WTC11 (cell line): ENCODE results near the gene EID2B. TPM values are rescaled to one million over a fixed set of nuclear protein-coding genes. Genes with fewer than 3 reads are reported as not detected.

Experiments used
- EMX1 ChIP-seq: fragments of 250-450 bp; sonication (Bioruptor Pico); IDR thresholded peaks from 2 replicates; pipeline ENCODE4 v1.8.0; 2021; ENCODE audit warnings: mild to moderate bottlenecking
- ESRRA ChIP-seq: sonication (generic); formaldehyde crosslinking; IDR thresholded peaks from 2 replicates; pipeline ENCODE4 v1.8.1; 2022; ENCODE audit warnings: mild to moderate bottlenecking, missing genetic modification reagents, borderline replicate concordance
- FOXJ3 ChIP-seq: sonication (generic); formaldehyde crosslinking; IDR thresholded peaks from 2 replicates; pipeline ENCODE4 v1.9.0; 2021; ENCODE audit warnings: missing genetic modification reagents, mild to moderate bottlenecking, borderline replicate concordance
- FOXK1 ChIP-seq: sonication (generic); formaldehyde crosslinking; IDR thresholded peaks from 2 replicates; pipeline ENCODE4 v1.8.0; 2022; ENCODE audit warnings: mild to moderate bottlenecking, moderate library complexity, missing genetic modification reagents
- FOXP1 ChIP-seq: sonication (generic); formaldehyde crosslinking; IDR thresholded peaks from 2 replicates; pipeline ENCODE4 v1.8.0; 2022; ENCODE audit warnings: missing genetic modification reagents, mild to moderate bottlenecking, moderate library complexity, borderline replicate concordance
- GRHL2 ChIP-seq: fragments of 250-450 bp; sonication (Bioruptor Pico); IDR thresholded peaks from 2 replicates; pipeline ENCODE4 v1.8.0; 2022; ENCODE audit warnings: mild to moderate bottlenecking, moderate library complexity; ENCODE audit not compliant: insufficient replicate concordance, severe bottlenecking
- KAT7 ChIP-seq: sonication (generic); formaldehyde crosslinking; IDR thresholded peaks from 2 replicates; pipeline ENCODE4 v1.8.1; 2023; ENCODE audit warnings: missing genetic modification reagents, mild to moderate bottlenecking, borderline replicate concordance
- NFATC4 ChIP-seq: fragments of 250-450 bp; sonication (Bioruptor Pico); IDR thresholded peaks from 2 replicates; pipeline ENCODE4 v1.9.0; 2021; ENCODE audit warnings: mild to moderate bottlenecking
- NR1H2 ChIP-seq: sonication (generic); formaldehyde crosslinking; IDR thresholded peaks from 2 replicates; pipeline ENCODE4 v1.9.0; 2021; ENCODE audit warnings: mild to moderate bottlenecking, moderate library complexity, missing genetic modification reagents
- NR2C2 ChIP-seq: sonication (generic); formaldehyde crosslinking; IDR thresholded peaks from 2 replicates; pipeline ENCODE4 v1.8.0; 2022; ENCODE audit warnings: mild to moderate bottlenecking, missing genetic modification reagents
- SP1 ChIP-seq: sonication (generic); formaldehyde crosslinking; conservative IDR thresholded peaks from 2 replicates; pipeline ENCODE4 v1.8.1; 2022; ENCODE audit warnings: missing genetic modification reagents
- ZNF121 ChIP-seq: sonication (generic); formaldehyde crosslinking; IDR thresholded peaks from 2 replicates; pipeline ENCODE4 v1.8.0; 2023; ENCODE audit warnings: missing genetic modification reagents
- ZNF219 ChIP-seq: sonication (generic); formaldehyde crosslinking; IDR thresholded peaks from 2 replicates; pipeline ENCODE4 v1.8.0; 2023; ENCODE audit warnings: missing genetic modification reagents, mild to moderate bottlenecking, borderline replicate concordance
- ZNF396 ChIP-seq: fragments of 250-450 bp; sonication (Bioruptor Pico); IDR thresholded peaks from 2 replicates; pipeline ENCODE4 v1.8.0; 2021; ENCODE audit warnings: mild to moderate bottlenecking, moderate library complexity, borderline replicate concordance
- total RNA-seq: library from RNA; stranded (reverse); gene quantifications from 3 replicates; pipeline ENCODE4 v1.2.3, GENCODE V29; 2021
- TF ChIP-seq, protein P1 (sequence below): sonication (generic); formaldehyde crosslinking; IDR thresholded peaks from 2 replicates; pipeline ENCODE4 v1.8.1; 2023; ENCODE audit warnings: mild to moderate bottlenecking, missing genetic modification reagents
- TF ChIP-seq, protein P2 (sequence below): sonication (generic); formaldehyde crosslinking; IDR thresholded peaks from 2 replicates; pipeline ENCODE4 v1.8.0; 2022; ENCODE audit warnings: mild to moderate bottlenecking, missing genetic modification reagents
- TF ChIP-seq, protein P3 (sequence below): fragments of 250-450 bp; sonication (Bioruptor Pico); IDR thresholded peaks from 2 replicates; pipeline ENCODE4 v1.9.0; 2021; ENCODE audit warnings: moderate library complexity, mild to moderate bottlenecking, inconsistent platforms, borderline replicate concordance
- TF ChIP-seq, protein P4 (sequence below): fragments of 250-450 bp; sonication (Bioruptor Pico); IDR thresholded peaks from 2 replicates; pipeline ENCODE4 v1.9.0; 2021; ENCODE audit warnings: mild to moderate bottlenecking
- TF ChIP-seq, protein P5 (sequence below): fragments of 250-450 bp; sonication (Bioruptor Pico); IDR thresholded peaks from 2 replicates; pipeline ENCODE4 v2.1.2; 2022; ENCODE audit warnings: mild to moderate bottlenecking, moderate library complexity
- TF ChIP-seq, protein P6 (sequence below): sonication (generic); formaldehyde crosslinking; IDR thresholded peaks from 2 replicates; pipeline ENCODE4 v1.8.0; 2022; ENCODE audit warnings: mild to moderate bottlenecking, missing genetic modification reagents
- TF ChIP-seq, protein P7 (sequence below): fragments of 250-450 bp; sonication (Bioruptor Pico); IDR thresholded peaks from 2 replicates; pipeline ENCODE4 v1.9.0; 2021; ENCODE audit warnings: mild to moderate bottlenecking, borderline replicate concordance
- TF ChIP-seq, protein P8 (sequence below): fragments of 250-450 bp; sonication (Bioruptor Pico); IDR thresholded peaks from 2 replicates; pipeline ENCODE4 v1.8.0; 2021; ENCODE audit warnings: mild to moderate bottlenecking
- TF ChIP-seq, protein P9 (sequence below): sonication (generic); formaldehyde crosslinking; IDR thresholded peaks from 2 replicates; pipeline ENCODE4 v1.8.1; 2022; ENCODE audit warnings: low read depth, mild to moderate bottlenecking, moderate library complexity, missing genetic modification reagents, borderline replicate concordance
- TF ChIP-seq, protein P10 (sequence below): sonication (generic); formaldehyde crosslinking; IDR thresholded peaks from 2 replicates; pipeline ENCODE4 v1.8.0; 2022; ENCODE audit warnings: mild to moderate bottlenecking, missing genetic modification reagents

Gene EID2B
- total RNA-seq, 1 experiment from 2014 or later, result 3.6 TPM

DNA sequence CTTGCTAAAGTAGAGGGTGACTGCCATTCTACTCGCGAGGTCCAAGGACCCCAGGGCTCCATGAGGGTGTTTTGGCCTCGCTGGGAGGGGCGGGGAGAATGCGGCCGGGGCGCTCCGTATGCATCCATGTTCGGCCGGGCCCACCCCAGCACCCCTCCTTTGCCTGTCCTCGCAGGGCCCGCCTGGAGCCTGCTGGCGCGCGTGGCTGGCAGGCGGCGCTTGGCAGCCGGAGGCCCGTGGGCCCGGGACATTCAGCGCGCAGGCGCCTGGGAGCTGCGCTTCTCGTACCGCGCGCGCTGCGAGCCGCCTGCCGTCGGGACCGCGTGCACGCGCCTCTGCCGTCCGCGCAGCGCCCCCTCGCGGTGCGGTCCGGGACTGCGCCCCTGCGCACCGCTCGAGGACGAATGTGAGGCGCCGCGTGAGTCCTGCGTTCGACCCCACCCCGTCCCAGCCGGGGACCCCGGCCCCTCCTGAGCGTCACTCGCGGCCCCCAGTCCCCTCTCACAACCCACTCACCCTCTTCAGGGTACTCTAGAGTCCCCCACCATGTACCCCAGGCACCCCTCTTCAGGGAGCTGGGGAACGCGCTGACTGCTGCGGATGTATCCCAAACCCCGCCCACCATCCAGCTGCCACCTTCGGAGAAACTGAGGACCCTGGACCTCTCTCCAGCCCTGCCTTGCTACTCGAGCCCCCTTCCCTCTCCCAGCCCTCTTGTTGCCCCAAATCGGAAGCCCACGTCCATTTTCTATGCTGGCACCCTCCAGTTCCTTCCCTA is 29.8 kb downstream of the EID2B start (continued):
- TF ChIP-seq, protein P1, sequence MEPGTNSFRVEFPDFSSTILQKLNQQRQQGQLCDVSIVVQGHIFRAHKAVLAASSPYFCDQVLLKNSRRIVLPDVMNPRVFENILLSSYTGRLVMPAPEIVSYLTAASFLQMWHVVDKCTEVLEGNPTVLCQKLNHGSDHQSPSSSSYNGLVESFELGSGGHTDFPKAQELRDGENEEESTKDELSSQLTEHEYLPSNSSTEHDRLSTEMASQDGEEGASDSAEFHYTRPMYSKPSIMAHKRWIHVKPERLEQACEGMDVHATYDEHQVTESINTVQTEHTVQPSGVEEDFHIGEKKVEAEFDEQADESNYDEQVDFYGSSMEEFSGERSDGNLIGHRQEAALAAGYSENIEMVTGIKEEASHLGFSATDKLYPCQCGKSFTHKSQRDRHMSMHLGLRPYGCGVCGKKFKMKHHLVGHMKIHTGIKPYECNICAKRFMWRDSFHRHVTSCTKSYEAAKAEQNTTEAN (CRISPR knock-in tag), result peak; percentile 99
- TF ChIP-seq ZNF219 (CRISPR knock-in tag) (peak; percentile 98), NR1H2 (CRISPR knock-in tag) (peak; percentile 81), SP1 (peak; percentile 90), EMX1 (CRISPR knock-in tag) (0 out of 2 replicates have a peak, but pooled peaks have one; percentile 58), FOXJ3 (CRISPR knock-in tag) (no peak), GRHL2 (CRISPR knock-in tag) (no peak), FOXK1 (CRISPR knock-in tag) (peak; percentile 99), KAT7 (CRISPR knock-in tag) (peak; percentile 99; the same call in 1 of the 2 replicates), ESRRA (peak; percentile 100), NFATC4 (CRISPR knock-in tag) (no peak), ZNF396 (CRISPR knock-in tag) (no peak), FOXP1 (CRISPR knock-in tag) (peak; percentile 100), NR2C2 (CRISPR knock-in tag) (peak; percentile 93), ZNF121 (CRISPR knock-in tag) (peak; percentile 95)
- TF ChIP-seq, protein P2, sequence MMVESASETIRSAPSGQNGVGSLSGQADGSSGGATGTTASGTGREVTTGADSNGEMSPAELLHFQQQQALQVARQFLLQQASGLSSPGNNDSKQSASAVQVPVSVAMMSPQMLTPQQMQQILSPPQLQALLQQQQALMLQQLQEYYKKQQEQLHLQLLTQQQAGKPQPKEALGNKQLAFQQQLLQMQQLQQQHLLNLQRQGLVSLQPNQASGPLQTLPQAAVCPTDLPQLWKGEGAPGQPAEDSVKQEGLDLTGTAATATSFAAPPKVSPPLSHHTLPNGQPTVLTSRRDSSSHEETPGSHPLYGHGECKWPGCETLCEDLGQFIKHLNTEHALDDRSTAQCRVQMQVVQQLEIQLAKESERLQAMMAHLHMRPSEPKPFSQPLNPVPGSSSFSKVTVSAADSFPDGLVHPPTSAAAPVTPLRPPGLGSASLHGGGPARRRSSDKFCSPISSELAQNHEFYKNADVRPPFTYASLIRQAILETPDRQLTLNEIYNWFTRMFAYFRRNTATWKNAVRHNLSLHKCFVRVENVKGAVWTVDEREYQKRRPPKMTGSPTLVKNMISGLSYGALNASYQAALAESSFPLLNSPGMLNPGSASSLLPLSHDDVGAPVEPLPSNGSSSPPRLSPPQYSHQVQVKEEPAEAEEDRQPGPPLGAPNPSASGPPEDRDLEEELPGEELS (CRISPR knock-in tag), result peak; percentile 100
- TF ChIP-seq, protein P3, sequence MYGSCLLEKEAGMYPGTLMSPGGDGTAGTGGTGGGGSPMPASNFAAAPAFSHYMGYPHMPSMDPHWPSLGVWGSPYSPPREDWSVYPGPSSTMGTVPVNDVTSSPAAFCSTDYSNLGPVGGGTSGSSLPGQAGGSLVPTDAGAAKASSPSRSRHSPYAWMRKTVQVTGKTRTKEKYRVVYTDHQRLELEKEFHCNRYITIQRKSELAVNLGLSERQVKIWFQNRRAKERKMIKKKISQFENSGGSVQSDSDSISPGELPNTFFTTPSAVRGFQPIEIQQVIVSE, result no peak
- TF ChIP-seq, protein P4, sequence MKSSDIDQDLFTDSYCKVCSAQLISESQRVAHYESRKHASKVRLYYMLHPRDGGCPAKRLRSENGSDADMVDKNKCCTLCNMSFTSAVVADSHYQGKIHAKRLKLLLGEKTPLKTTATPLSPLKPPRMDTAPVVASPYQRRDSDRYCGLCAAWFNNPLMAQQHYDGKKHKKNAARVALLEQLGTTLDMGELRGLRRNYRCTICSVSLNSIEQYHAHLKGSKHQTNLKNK (CRISPR knock-in tag), result no peak
- TF ChIP-seq, protein P5, sequence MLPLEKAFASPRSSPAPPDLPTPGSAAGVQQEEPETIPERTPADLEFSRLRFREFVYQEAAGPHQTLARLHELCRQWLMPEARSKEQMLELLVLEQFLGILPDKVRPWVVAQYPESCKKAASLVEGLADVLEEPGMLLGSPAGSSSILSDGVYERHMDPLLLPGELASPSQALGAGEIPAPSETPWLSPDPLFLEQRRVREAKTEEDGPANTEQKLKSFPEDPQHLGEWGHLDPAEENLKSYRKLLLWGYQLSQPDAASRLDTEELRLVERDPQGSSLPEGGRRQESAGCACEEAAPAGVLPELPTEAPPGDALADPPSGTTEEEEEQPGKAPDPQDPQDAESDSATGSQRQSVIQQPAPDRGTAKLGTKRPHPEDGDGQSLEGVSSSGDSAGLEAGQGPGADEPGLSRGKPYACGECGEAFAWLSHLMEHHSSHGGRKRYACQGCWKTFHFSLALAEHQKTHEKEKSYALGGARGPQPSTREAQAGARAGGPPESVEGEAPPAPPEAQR (CRISPR knock-in tag), result no peak
- TF ChIP-seq, protein P6, sequence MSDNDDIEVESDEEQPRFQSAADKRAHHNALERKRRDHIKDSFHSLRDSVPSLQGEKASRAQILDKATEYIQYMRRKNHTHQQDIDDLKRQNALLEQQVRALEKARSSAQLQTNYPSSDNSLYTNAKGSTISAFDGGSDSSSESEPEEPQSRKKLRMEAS (CRISPR knock-in tag), result peak; percentile 98
- TF ChIP-seq, protein P7, sequence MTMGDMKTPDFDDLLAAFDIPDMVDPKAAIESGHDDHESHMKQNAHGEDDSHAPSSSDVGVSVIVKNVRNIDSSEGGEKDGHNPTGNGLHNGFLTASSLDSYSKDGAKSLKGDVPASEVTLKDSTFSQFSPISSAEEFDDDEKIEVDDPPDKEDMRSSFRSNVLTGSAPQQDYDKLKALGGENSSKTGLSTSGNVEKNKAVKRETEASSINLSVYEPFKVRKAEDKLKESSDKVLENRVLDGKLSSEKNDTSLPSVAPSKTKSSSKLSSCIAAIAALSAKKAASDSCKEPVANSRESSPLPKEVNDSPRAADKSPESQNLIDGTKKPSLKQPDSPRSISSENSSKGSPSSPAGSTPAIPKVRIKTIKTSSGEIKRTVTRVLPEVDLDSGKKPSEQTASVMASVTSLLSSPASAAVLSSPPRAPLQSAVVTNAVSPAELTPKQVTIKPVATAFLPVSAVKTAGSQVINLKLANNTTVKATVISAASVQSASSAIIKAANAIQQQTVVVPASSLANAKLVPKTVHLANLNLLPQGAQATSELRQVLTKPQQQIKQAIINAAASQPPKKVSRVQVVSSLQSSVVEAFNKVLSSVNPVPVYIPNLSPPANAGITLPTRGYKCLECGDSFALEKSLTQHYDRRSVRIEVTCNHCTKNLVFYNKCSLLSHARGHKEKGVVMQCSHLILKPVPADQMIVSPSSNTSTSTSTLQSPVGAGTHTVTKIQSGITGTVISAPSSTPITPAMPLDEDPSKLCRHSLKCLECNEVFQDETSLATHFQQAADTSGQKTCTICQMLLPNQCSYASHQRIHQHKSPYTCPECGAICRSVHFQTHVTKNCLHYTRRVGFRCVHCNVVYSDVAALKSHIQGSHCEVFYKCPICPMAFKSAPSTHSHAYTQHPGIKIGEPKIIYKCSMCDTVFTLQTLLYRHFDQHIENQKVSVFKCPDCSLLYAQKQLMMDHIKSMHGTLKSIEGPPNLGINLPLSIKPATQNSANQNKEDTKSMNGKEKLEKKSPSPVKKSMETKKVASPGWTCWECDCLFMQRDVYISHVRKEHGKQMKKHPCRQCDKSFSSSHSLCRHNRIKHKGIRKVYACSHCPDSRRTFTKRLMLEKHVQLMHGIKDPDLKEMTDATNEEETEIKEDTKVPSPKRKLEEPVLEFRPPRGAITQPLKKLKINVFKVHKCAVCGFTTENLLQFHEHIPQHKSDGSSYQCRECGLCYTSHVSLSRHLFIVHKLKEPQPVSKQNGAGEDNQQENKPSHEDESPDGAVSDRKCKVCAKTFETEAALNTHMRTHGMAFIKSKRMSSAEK (CRISPR knock-in tag), result peak; percentile 67; the same call in 1 of the 2 replicates
- TF ChIP-seq, protein P8, sequence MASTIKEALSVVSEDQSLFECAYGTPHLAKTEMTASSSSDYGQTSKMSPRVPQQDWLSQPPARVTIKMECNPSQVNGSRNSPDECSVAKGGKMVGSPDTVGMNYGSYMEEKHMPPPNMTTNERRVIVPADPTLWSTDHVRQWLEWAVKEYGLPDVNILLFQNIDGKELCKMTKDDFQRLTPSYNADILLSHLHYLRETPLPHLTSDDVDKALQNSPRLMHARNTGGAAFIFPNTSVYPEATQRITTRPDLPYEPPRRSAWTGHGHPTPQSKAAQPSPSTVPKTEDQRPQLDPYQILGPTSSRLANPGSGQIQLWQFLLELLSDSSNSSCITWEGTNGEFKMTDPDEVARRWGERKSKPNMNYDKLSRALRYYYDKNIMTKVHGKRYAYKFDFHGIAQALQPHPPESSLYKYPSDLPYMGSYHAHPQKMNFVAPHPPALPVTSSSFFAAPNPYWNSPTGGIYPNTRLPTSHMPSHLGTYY (CRISPR knock-in tag), result no peak
- TF ChIP-seq, protein P9, sequence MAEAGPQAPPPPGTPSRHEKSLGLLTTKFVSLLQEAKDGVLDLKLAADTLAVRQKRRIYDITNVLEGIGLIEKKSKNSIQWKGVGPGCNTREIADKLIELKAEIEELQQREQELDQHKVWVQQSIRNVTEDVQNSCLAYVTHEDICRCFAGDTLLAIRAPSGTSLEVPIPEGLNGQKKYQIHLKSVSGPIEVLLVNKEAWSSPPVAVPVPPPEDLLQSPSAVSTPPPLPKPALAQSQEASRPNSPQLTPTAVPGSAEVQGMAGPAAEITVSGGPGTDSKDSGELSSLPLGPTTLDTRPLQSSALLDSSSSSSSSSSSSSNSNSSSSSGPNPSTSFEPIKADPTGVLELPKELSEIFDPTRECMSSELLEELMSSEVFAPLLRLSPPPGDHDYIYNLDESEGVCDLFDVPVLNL, result peak; percentile 96
- TF ChIP-seq, protein P10, sequence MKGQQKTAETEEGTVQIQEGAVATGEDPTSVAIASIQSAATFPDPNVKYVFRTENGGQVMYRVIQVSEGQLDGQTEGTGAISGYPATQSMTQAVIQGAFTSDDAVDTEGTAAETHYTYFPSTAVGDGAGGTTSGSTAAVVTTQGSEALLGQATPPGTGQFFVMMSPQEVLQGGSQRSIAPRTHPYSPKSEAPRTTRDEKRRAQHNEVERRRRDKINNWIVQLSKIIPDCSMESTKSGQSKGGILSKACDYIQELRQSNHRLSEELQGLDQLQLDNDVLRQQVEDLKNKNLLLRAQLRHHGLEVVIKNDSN (CRISPR knock-in tag), result peak; percentile 77
